Hematopoietic multipotent progenitor cell treated with erythropoietin and hydrocortisone succinate and interleukin-3 and kit ligand, for 17 days (in vitro differentiated cells): Measurements from ENCODE around the gene SPRY4.
"Not testable (repeated sequence)": the region's sequence is repeated elsewhere in the genome, so short reads cannot be mapped to it uniquely, and the experiment has no call there.

Source experiments
- DNase-seq: peaks from one replicate; pipeline ENCODE4 v3.0.0-alpha.2; 2015; ENCODE audit warnings: low spot score

The SPRY4 gene

DNA sequence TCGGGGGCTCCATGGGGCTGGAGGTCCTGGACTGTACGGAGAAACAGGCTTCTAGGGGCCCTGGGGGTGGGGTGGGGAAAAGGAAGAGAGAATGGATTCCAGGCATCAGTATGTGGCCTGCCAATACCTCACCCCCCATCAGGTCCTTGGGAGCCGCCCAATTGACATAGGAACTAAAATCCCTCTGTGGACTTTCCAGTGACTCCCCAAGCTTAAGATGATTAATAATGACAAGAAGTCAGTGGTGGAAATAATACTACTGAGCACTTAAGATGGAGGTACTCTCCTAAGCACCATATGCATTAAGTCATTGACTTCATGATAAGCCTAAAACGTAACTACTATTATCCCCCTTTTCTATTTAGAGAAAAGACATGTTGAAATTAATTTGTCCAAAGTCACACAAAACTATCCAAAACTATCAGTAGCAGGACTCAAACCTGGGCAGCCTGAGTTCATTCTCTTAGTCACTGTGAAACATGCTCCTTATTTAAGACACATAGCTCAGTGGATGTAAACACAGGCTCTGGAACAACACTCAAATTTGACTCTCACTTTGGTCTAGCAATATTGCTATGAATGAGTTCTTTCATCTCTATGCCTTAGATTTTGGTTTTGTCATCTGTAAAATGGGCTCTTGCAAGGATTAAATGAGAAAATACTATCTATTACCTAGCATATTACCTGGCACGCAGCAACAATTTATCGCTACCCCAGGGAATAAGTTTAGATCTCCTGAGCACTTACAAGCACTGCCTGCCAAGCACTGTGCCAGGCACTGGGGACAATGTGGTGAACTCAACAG lies 9.5 kb downstream of the SPRY4 start:
- no peak for DNase-seq

- no peak for DNase-seq
Observed at GRCh38 chr5:142314606-142315005, 10.2 kb downstream of the SPRY4 start.

DNA sequence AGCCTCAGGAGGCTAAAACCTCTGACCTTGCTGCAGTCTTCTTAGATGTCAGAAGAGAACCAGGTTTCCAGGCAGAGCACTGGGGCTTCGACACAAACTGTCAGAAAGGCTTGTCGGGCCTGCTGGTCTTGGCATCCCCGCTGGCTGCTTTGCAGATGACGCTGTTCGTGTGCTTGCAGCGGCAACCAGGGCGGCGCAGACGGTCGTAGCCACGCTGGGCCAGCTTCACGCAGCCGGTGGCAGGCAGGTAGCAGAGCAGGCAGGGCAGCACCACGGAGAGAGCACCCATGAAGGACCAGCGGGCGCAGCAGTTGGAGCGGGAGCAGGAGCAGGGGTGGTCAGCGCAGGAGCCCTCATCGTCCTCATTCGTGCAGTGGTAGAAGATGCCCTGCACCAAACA lies 10.7 kb downstream of the SPRY4 start:
- DNase-seq = no peak

DNA sequence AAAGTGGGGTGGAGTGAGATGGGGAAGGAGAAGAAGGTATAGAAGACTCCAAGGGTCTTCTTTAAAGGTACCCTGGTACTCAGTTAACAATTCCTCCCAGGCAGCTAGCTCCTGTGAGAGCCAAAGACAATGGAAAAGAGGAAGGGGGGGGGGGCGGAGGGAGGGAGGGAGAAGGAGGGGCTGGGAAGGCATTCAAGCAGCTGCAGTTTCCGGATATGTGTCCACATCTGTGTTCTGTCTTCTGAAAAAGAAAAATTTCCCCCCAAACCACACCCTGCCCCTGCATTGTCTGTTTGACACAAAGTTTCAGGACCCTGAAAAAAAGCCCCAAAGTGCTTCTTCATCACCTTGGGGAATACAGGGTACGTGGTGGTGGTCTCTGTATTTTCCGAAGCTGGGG lies 11.1 kb downstream of the SPRY4 start:
- DNase-seq = no peak

DNA sequence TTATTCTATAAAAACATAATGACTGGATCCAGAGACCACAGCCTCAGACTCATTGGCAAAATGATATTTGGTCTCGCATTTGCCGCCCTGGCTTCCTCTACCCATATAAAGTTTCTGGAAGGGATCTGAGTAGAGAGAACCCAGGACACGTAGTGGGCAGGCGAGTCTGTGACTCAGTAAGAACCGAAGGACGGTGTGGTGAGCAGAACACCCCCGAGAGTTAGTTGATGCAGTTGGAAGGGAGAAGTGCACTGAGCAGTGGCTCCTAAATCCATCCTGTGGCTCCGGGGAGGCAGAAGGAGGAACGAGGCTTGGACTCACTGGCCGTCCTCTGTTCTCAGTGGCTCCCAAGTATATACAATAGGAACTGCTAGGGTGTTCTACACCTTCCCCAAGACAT lies 11.5 kb downstream of the SPRY4 start:
- no peak for DNase-seq

GRCh38 chr5:142312399-142312798 lies 12.4 kb downstream of the SPRY4 start:
- no peak for DNase-seq

DNA sequence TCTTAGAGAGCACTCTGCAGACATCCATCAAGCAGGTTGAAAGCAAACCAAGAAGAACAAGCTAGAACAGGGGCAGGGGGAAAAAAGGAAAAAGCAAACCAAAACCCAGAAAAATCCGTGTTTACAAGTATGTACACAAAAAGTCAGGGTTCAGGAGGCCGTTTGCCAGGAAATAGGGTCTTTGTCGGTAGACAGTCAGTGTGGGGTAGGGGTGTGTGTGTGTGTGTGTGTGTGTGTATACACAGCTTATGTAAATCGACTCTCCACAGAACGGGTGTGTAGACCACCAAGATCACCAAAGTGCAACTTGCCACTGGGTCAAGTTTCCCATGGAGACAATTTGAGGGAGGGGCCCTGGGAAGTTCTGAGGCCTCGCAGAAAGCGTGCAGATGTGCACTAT lies 13.1 kb downstream of the SPRY4 start:
- no peak for DNase-seq

GRCh38 chr5:142310803-142311202 lies 14.0 kb downstream of the SPRY4 start:
- DNase-seq = no peak

DNA sequence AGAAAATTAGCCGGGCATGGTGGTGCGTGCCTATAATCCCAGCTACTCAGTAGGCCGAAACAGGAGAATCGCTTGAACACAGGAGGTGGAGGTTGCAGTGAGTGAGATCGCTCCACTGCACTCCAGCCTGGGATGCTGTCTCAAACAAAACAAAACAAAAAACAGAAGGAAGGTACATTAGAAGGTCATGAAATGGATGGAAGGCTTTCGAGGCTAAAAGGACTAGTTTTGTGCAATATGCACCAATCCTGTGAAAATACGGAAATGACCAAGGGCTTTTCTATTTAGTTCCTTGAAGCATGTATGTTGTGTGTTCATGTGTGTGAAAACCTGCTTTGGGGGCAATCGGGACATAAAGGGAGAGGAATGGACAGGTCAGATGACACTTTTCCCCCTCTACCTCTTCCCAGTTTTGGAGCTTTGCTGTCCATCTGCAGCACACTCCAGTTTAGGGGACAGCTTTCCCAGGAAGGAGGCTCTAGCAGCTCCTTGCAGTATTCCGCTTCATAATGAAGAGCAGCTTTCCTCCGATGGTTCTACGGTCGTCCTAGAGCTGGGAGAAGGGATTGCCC lies 15.0 kb downstream of the SPRY4 start:
- DNase-seq = no peak

- DNase-seq = no peak
Observed at GRCh38 chr5:142308358-142308757, 16.5 kb downstream of the SPRY4 start.

GRCh38 chr5:142307146-142307890 lies 17.5 kb downstream of the SPRY4 start:
- no peak for DNase-seq

- no peak for DNase-seq
Observed at GRCh38 chr5:142306077-142306502, 18.7 kb downstream of the SPRY4 start.

DNA sequence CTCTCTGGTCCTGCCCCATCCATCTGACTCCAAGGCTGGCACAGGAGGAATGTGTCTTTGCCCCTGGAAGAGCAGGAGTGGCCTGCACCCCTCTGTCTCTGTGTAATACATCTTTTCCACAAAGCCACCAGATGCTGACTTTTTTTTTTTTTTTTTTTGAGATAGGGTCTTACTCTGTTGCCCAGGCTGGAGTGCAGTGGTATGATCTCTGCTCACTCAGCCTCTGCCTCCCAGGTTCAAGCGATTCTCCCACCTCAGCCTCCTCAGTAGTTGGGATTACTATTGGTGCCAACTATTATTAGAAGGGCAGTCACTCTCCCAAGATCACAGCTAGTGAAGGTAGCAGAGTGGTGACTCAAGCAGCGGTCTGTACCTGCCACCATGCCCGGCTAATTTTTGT lies 19.6 kb downstream of the SPRY4 start:
- no peak for DNase-seq

DNA sequence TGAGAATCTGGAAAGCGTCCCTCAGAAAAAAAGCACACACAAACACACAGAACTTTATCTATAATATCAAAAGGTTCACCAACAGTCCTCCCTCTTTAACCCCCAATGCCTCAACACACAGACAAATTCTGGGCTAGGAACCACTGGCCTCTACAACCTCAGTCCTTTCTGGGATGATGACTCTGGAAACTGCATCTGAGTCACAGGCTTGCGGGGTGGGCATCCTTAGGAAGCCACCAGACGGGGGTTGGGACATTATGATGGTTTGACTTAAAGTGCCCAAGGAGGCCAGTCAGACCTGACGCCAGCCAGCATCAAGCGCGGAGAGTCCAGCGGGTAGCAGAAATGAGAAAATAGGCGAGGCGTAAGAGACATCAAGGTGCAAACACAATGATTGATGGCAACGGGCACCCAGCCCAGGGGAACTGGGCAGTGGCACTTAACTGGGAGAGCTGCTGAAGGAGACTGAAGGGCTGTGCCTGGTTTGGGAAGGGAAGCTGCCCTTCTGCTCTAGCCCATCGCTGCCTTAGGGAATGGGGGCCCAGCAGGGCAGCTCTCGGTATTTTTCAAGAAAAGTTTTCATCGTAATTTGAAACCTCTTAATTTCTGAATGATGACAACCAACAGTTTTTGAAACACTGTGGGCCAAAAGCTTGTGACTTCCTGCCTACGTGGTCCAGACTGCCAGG lies 20.7 kb downstream of the SPRY4 start:
- DNase-seq = no peak

GRCh38 chr5:142303565-142303964 lies 21.3 kb downstream of the SPRY4 start:
- no peak for DNase-seq

- DNase-seq = no peak
Observed at GRCh38 chr5:142301540-142301939, 23.3 kb downstream of the SPRY4 start.

- no peak for DNase-seq
Observed at GRCh38 chr5:142300677-142301076, 24.1 kb downstream of the SPRY4 start.

DNA sequence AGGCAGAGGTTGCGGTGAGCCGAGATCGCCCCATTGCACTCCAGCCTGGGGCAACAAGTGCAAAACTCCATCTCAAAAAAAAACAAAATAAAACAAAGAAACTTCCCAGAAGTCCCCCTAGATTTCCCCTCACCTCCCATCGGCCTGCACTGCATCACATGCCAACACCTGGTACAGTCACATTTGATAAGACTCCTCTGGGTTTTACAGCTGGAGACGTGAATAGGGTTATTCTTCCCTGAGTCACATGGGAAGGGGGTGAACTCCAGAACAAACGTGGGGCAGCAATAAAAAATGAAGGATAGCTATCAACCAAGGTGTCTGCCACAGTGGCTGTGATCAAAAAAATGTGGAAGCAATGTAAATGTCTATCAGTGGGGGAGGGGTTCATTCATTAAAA lies 26.0 kb downstream of the SPRY4 start:
- no peak for DNase-seq

DNA sequence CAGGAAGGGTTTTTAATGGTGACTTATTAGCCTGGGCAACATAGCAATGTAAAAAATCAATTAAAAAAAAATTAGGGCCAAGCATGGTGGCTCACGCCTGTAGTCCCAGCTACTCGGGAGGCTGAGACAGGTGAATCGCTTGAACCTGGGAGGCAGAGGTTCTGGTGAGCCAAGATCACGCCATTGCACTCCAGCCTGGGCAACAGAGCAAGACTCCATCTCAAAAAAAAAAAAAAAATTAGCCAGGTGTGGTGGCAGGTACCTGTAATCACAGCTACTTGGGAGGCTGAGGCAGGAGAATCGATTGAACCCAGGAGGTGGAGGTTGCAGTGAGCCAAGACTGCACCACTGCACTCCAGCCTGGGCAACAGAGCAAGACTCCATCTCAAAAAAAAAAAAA lies 27.0 kb downstream of the SPRY4 start:
- not testable (repeated sequence) for DNase-seq

- DNase-seq = no peak
Observed at GRCh38 chr5:142296914-142297417, 27.9 kb downstream of the SPRY4 start.

DNA sequence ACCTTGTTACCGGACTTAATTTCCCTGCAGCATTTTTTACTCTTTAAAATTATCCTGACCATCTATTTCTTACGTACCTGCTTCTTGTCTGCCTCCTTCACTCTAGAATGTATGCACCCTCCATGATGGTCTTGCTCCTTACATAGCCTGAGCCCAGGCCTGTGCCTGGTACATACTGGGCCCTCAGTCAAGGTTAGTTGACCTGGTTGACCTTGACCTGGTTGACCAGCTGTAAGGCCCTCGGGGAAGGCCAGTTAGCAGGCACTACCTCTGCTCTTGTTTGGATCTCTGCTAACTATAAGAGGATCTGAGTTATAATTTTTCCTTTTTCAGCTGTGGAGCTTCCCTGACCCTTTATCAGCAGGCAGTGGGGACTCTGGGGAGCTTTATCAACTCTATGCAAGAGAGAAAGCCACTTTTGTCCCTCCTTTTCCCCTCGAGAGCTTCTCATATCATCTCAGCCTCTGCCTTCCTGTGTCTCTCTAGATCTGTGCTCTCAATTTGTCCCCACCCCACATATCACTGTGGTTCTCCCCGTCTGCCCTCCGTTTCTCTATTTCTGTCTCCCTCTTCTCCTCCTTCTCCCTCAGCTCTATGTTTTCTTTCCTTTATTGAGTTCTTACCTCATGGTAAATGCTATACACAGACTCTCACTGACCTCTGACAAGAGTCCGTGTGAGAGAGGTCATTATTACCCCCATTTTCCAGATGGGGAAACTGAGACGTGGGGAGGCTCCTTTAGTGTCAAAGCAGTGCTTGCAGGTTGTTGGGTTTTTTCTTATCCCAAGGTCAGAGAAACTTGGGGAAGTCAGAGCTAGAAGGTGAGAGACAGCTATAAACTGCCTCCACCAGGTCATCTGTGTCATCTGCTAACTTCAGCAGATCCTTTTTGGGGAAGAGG lies 28.6 kb downstream of the SPRY4 start:
- no peak for DNase-seq
